HT-29 (cell line): ENCODE data around the gene SUSD4. TPM values are rescaled to one million over a fixed set of nuclear protein-coding genes. Genes with fewer than 3 reads are reported as not detected.
A peak's percentile ranks its signal among the peaks of the same experiment; 100 is the strongest.

Experiments used
- DNase-seq: peaks from one replicate; pipeline ENCODE4 v3.0.0-alpha.2; 2015; ENCODE audit warnings: low spot score
- small RNA-seq: library from RNA; depleted of rRNA; stranded (forward); fragments of <200 nt; gene quantifications from one replicate; pipeline ENCODE3, GENCODE V24; 2014
- total RNA-seq: library from RNA; depleted of rRNA; stranded (reverse); fragments of >200 nt; shearing (Covaris generic); gene quantifications from 2 replicates; pipeline ENCODE4 v1.2.3, GENCODE V29; 2014; rRNA removed

SUSD4 gene
- total RNA-seq, 1 experiment from 2014 or later = 0.20 TPM

DNA sequence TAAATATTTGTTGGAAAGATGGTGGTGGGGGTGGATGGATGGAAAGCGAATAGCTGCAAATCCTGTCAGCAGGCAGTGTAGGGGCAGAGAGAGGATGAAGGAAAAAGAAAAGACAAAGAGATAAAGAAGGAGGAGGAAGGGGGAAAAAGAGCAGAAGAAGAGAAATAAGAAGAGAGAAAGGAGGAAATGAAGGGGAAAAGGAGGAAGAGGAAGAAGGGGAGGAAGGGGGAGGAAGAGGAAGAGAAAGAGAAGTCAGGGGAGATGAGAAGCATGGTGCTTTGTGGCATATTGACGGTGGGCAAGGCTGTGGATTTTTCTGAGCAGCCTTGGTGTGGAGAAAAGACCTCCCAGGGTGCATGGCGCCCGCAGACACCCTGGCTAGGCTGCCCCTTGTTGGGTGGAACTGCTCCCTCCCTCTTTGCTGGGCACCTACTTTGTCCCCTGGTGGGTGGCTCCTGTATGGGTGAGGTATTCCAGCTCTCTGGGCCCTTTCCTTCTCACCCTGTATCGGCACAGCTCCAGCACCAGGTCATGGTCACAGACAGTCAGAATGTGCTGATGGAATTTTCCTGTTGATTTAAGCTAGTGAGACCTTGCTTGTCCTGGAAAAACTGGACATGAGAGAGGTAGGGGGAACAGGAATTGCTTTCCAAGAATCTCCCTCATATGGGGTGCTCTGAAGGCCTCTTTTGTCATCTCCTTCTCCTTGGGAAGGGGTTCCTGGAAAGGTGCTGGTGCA lies 175.2 kb downstream of the SUSD4 start:
- no peak for DNase-seq

DNA sequence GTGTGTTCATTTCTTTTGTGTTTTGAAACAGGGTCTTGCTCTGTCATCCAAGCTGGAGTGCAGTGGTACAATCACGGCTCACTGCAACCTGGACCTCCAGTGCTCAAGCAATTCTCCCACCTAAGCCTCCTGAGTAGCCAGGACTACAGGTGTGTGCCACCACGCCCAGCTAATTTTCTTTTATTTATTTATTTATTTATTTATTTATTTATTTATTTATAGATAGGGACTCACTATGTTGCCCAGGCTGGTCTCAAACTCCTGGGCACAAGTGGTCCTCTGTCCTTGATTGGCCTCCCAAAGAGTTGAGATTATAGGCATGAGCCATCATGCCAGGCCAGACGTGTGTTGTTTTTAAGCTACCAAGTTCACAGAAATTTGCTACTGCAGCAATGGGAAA lies 177.2 kb downstream of the SUSD4 start:
- DNase-seq = no peak

DNA sequence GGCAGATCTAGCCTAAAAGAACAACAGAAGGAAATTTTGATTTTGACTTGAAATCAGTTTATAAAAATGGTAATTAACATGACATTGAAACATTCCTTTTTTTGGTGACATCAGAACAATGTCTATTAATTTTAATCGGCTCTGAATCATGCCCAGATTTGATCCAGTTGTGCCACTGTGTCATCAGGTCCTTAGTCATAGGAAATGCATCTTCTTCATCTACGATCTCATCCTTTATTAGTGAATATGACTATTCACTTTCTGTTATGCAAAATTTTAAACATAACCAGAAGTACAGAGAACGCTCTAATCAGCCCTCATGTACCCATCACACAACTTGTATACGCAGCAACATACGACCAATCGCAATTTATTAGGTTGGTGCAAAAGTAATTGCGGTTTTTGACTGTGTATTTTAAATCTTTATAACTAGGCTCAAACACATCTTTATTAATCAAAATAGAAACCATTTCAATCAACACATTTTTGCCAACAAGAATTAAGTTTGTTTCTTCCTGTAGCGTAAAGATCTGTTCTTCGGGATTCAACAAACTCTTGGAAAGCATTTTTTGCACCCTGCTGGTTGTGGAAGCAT lies 180.6 kb downstream of the SUSD4 start:
- no peak for DNase-seq

DNA sequence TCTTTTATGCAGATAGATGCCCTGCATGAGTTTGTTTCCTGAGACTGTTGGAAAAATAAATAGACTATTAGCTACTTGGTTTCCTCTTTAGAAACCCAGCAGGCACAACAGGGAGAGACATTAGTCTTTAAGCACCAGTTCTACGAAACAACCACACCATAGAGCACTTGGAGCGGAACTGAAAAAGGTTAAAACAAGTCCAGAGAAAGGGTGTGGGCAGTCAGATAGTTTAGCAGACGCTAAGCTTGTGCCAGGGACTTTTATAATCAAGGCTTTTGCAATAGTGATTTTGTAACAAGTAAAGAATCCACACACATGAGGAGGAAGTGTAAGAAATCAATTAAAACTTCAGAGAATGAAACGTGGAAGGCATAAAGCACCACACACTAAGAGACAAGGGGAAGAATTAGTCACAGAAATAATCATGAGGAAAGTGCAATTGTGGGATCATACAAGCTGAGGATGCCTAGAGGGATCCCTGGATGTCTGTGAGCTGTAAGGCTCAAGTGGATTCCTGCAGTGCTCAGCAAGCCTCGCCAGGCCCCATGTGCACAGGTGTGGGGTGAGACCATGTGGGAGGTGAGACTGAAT lies 183.2 kb downstream of the SUSD4 start:
- DNase-seq = no peak

DNA sequence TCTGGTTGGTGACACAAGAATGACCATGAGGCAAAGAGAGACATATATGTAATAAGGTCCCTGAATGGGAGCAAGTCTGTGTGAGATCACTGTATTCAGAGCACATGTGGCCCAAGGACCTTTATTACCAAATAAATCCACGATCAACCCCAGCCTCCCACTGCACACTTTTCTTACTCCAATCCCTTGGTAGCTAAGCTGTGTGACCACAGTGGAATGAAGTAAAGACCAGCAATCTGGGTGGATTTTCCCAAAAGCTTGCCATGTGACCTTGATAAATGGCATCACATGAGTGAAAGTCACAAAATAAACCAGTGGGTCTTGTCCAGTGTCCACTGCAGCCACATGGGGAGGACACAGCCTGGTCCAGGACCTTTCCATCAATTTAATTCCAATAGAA lies 184.2 kb downstream of the SUSD4 start:
- DNase-seq = no peak

DNA sequence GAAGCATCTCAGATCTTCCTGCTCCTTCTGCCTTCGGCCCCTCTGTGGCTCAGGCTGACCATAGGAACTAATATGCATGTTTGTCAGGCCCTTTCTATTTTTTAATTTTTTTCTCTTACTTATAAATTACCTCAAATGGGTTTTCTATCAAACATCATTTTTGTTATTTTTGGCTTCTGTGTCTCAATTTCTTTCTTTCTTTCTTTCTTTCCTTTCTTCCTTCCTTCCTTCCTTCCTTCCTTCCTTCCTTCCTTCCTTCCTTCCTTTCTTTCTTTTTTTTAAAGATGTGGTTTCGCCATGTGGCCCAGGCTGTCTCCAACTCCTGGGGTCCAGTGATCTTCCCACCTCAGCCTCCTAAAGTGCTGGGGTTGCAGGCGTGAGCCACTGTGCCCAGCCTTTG lies 184.7 kb downstream of the SUSD4 start:
- DNase-seq = no peak

DNA sequence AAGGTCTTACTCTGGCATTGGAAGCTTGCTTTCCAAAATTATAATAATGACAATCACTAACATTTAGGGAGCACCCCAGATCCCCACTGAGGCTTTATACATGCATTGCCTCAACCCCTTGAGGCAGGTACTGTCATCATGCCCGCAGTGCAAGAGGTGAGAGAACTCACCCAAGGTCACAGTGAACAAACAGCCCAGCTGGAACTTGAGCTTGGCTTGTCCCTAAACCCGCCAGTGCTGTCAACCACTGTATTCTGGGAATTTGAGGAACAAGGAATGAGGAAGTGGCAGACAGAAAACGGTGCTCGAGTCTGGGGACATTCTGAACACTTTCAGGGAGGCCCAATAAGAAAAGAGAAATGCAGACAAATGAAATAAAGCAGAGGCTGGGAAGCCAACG lies 186.3 kb downstream of the SUSD4 start:
- DNase-seq = no peak

DNA sequence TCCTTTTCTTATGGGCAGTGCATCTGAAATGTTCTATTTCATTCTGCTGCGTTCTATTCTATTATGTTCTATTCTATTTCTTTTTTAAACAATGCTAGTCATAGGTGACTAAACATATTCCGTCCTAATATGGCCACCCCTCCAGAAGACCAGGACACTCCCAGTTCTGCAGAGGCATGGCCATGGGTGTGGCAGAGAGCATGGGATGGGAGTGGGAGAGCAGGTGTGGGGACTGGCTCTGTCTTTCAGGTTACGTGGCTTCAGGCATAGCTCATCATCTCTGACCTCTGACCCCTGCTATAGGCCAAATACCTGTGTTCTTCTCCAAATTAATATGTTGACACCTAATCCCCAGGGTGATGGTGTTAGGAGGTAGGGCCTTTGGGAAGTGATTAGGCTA lies 187.5 kb downstream of the SUSD4 start:
- DNase-seq = no peak

DNA sequence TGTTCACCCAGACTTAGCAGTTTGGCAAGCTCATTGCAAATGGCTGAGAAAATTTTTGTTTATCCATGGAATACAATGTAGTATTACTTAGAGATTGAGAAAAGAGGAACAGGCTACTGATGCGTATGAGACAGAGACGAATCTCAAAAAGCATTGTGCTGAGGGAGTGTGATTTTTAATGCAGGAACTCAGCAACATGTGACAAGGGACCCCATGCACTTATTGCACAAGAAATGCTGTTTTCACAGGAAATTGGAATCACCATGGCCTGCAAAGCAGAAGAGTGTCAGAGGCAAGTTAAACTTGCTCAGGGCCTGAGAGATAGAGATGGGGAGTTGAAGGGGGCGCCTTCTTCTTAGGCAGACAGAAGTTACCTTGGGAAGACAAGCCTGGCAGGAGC lies 188.3 kb downstream of the SUSD4 start:
- DNase-seq = no peak

DNA sequence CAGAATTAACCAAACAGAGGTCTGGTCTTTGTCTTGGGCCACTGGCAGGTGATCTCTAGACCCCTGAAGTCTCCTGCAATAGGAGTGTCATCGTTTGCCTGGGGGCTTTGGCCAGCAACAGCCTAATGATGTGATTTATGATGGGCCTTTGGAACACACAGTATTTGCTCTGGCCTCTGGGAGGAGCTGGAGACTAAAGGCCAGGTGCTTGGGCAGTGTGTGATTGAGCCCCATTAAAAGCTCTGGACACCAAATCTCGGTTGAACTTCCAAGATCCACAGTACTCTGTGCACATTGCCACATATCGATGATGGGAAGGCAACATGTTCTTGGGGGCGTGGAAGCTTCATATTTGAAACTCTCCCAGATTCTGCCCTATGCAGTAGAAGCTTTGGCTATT lies 188.9 kb downstream of the SUSD4 start:
- peak; percentile 29 for DNase-seq

Small RNA genes within 50 kb of the gene (small RNA-seq; reads per million reads assigned to genes)
- gene RNU4-57P = not detected

Other genes starting within 250 kb of the SUSD4 start
- gene TLR5, start 220.9 kb downstream of the SUSD4 start, total RNA-seq = 0.08 and 0.38 TPM in 2 replicates
- gene CCDC185, start 29.2 kb upstream of the SUSD4 start, total RNA-seq = not detected in 2 replicates